Iris pigment epithelial cell (primary cell): ENCODE results near the gene DCST1.

Source experiments
- DNase-seq: peaks from one replicate; pipeline ENCODE4 v3.0.0-alpha.2; 2011; ENCODE audit warnings: low read depth

Gene DCST1

GRCh38 chr1:155012776-155013602, 20.6 kb upstream of the DCST1 start:
- no peak for DNase-seq

- no peak for DNase-seq
Observed at GRCh38 chr1:155013632-155014031, 20.0 kb upstream of the DCST1 start.

DNA sequence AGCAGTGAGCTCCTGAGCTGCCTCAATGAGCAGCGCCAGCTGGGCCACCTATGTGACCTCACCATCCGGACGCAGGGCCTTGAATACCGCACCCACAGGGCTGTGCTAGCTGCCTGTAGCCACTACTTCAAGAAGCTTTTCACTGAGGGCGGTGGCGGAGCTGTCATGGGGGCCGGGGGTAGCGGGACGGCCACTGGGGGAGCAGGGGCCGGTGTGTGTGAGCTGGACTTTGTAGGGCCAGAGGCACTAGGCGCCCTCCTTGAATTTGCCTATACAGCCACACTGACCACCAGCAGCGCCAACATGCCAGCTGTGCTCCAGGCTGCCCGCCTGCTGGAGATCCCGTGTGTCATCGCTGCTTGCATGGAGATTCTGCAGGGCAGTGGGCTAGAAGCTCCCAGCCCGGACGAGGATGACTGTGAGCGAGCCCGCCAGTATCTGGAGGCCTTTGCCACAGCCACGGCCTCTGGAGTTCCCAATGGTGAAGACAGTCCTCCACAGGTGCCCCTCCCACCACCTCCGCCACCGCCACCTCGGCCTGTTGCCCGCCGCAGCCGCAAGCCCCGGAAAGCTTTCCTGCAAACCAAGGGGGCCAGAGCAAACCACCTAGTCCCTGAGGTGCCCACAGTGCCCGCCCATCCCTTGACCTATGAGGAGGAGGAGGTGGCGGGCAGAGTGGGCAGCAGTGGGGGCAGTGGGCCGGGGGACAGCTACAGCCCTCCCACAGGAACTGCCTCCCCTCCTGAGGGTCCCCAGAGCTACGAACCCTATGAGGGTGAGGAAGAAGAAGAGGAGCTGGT, 18.7 kb upstream of the DCST1 start:
- no peak for DNase-seq

- DNase-seq: no peak
Observed at GRCh38 chr1:155015527-155016230, 17.9 kb upstream of the DCST1 start.

- DNase-seq: no peak
Observed at GRCh38 chr1:155016231-155016831, 17.3 kb upstream of the DCST1 start.

- DNase-seq: peak; percentile 88
Observed at GRCh38 chr1:155017041-155017945, 16.3 kb upstream of the DCST1 start.

DNA sequence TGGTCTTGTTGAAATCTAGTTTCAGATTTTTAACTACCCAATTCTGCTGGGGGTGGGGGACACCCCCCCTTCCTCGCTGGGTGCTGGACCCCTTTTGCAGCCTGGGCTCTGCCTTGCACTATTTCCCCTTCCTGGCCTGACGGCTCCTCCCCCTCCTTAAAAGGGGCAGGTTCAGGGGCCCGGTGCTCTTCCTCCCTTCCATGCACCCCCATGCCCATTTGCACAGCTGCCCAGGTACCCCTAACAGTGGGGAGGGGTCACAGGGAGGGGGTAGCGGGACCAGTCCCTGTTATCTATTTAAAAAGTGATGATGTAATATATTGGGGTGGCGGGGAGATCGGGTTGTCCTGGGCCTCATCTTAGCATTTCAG, 15.7 kb upstream of the DCST1 start:
- no peak for DNase-seq

DNA sequence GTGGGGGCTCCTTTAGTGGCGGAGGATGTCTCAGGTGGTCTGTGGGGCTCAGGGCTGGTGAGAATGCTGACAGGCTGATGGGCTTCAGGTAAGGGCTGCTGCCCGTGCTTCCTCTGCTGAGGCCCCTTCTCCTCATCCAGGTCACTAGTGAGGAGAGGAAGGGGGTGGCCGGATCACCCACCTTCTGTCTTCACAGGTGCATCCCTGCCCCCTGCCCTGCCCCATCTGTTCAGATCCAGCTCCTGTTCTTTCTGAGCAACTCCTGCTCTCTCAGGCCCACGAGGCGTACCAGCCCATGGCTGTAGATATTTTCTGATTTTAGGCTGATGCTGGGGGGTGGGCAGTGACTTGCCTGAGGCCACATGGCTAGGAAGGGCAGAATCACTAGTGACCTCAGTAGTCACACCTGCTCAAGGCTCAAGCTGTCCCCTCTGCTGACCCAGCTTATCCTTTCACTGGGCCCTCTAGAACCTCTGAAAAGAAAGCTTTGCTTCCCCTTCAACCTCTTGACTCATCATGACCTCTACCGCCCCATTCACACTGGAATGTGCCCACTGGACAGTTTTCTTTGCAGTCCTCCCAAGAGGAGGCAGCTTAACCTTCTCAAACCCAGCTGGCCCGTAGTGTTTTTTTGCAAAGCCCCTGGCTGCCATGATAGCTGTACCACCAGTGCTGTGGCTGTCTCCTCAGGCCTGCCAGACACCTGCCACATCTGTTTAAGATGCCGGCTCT, 14.8 kb upstream of the DCST1 start:
- no peak for DNase-seq

GRCh38 chr1:155019377-155020245, 14.0 kb upstream of the DCST1 start:
- DNase-seq: no peak

DNA sequence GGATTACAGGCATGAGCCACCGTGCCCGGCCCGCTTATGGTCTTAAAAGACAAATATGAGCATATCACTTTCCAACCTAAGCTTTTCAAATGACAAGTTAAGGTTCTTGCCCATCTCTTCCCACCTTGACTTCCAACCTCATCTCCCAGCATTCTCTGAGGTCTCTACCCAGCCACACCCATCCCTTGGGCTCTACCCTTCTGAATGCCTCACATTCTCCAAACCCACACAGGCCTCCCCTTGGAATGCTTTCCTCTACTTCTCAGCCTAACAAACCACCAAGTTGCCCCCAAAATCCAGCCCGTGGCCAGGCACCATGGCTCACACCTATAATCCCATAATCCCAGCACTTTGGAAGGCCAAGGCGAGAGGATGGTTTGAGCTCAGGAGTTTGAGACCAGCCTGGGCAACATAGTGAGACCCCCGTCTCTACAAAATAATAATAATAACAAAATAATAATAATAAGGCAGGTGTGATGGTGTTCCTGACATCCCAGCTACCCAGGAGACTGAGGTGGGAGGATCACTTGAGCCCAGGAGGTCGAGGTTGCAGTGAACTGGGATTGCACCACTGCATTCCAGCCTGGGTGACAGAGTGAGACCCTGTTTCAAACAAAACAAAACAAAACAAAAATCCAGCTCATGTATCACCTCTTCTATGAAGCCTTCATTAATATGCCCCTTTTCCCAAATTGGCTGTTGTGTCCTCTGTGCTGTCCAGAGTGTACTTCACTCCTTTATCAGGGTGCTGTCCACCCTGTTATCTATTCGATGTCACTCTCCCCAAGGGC, 11.3 kb upstream of the DCST1 start:
- DNase-seq: no peak

GRCh38 chr1:155022927-155023236, 10.7 kb upstream of the DCST1 start:
- no peak for DNase-seq

DNA sequence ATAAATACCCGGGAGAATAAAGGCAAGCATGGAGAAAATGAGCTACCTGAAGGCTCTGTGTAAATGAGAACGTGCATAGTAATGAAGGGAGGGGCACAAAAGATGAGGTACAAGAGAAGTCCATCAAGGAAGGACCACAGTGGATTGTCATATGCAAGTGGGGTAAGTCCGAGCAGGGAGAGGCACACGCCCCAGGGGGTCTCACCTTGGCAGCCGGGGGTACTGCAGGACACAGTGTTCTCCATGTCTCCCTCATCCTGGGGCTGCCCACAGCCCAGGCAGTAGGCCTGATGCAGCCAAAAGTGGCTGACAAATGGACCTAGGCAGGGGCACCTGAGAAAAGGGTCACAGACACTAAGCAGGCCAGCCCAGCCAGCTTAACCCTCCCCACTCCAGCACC, 10.0 kb upstream of the DCST1 start:
- no peak for DNase-seq

- no peak for DNase-seq
Observed at GRCh38 chr1:155024315-155024714, 9.3 kb upstream of the DCST1 start.

GRCh38 chr1:155026154-155026553, 7.5 kb upstream of the DCST1 start:
- DNase-seq: no peak

GRCh38 chr1:155026588-155026987, 7.0 kb upstream of the DCST1 start:
- DNase-seq: no peak

- no peak for DNase-seq
Observed at GRCh38 chr1:155029513-155030242, 3.9 kb upstream of the DCST1 start.

DNA sequence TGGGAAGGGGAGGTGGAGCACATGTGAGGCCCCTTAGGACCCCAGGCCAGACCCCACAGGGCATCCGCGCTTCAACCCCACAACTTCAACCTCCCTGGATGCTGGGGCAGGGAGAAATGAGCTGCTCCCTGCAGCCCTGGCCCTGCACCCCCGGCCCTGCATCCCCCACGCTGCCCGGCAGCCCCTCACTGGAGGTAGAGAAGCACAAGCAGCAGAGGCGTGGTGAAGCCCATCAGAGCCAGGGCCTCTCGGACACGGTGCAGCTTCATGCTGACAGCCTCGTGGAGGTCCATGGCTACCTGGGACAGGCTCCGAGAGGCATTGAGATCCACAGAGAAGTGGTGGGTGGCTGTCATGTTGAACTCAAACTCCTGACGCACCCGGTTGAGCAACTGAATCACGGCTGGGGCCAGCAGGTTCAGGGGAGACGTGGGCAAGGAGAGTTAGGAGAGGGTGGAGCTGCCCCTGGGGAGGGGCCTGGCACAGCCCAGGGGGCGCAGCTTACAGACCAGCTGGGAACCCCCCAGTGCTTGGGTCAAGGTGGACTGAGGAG, 3.3 kb upstream of the DCST1 start:
- no peak for DNase-seq

GRCh38 chr1:155030899-155031298, 2.7 kb upstream of the DCST1 start:
- DNase-seq: no peak
